Upper lobe of left lung (tissue), 6 donors: ENCODE results near the gene REC8. TPM values are rescaled to one million over a fixed set of nuclear protein-coding genes. Genes with fewer than 3 reads are reported as not detected.

ENCODE experiments used
- ATAC-seq, 2 donors: fragments of 200-7000 bp; cut with Tn5 transposase; one replicate each; pipeline ENCODE4 v1.9.1; 2022; ENCODE audit warnings: mild to moderate bottlenecking in 2 of 2, moderate library complexity in 2 of 2; ENCODE audit not compliant: low FRiP score in 2 of 2
- DNase-seq, 2 donors: peaks; one replicate each; pipeline ENCODE4 v3.0.0-alpha.2; 2019 to 2020
- H3K27ac ChIP-seq, 4 donors: fragments of 200-600 bp; sonication (generic); one replicate each; pipeline ENCODE4 v1.5.1; 2016 to 2019
- H3K27me3 ChIP-seq, 4 donors: fragments of 200-600 bp; sonication (generic); one replicate each; pipeline ENCODE4 v1.5.1; 2017 to 2019
- H3K36me3 ChIP-seq, 4 donors: fragments of 200-600 bp; sonication (generic); one replicate each; pipeline ENCODE4 v1.5.1; 2016 to 2019
- H3K4me1 ChIP-seq, 4 donors: fragments of 200-600 bp; sonication (generic); one replicate each; pipeline ENCODE4 v1.5.1; 2018 to 2019
- H3K4me3 ChIP-seq, 4 donors: fragments of 200-600 bp; sonication (generic); one replicate each; pipeline ENCODE4 v1.5.1; 2017 to 2019; ENCODE audit warnings: mild to moderate bottlenecking in 2 of 4, moderate library complexity in 1 of 4
- H3K9me3 ChIP-seq, 4 donors: fragments of 200-600 bp; sonication (generic); one replicate each; pipeline ENCODE4 v1.5.1; 2018 to 2019
- EP300 ChIP-seq, 4 donors: sonication (generic); formaldehyde crosslinking; IDR thresholded peaks; one replicate each; pipeline ENCODE4 v1.5.1; 2017; ENCODE audit warnings: antibody characterized with exemption in 4 of 4, control low read depth in 2 of 4
- POLR2A ChIP-seq, 4 donors: fragments of 450-650 bp; IDR thresholded peaks; one replicate each; pipeline ENCODE4 v1.5.1; 2016 to 2017; ENCODE audit warnings: antibody characterized with exemption in 4 of 4, mild to moderate bottlenecking in 2 of 4
- POLR2AphosphoS5 ChIP-seq, 2 donors: sonication (generic); formaldehyde crosslinking; IDR thresholded peaks; one replicate each; pipeline ENCODE4 v1.5.1; 2017; ENCODE audit warnings: antibody characterized with exemption in 2 of 2
- WGBS, 2 donors: methylation state at CpG; one replicate each; pipeline ENCODE4 v1.1.5; 2017 to 2018; 5-methylcytosine and 5-hydroxymethylcytosine counted together
- total RNA-seq, 6 donors: library from RNA; depleted of rRNA in 4 of 6; stranded (reverse); fragments of >200 nt in 4 of 6; gene quantifications; one replicate each; pipeline versions ENCODE4 v1.1.0 to v1.2.1, GENCODE V29; 2016 to 2021
- TF ChIP-seq, protein P1 (sequence below), 6 experiments: fragments of 450-650 bp in 4 of 6; fragments of 200-600 bp in 2 of 6; sonication (generic) in 2 of 6; IDR thresholded peaks; one replicate each; pipeline ENCODE4 v1.5.1; 2016 to 2019; ENCODE audit warnings: antibody characterized with exemption in 6 of 6
- donor health status: DM: no; HTN: no; CAD: no; lungs with moderate emphysema.
- donor health status: DM: no; HTN: yes; CAD: no; lungs with severe emphysema.

Gene REC8
- total RNA-seq, 6 donors from 2014 or later, result 16.0 to 76.5 (median 29.4) TPM

DNA sequence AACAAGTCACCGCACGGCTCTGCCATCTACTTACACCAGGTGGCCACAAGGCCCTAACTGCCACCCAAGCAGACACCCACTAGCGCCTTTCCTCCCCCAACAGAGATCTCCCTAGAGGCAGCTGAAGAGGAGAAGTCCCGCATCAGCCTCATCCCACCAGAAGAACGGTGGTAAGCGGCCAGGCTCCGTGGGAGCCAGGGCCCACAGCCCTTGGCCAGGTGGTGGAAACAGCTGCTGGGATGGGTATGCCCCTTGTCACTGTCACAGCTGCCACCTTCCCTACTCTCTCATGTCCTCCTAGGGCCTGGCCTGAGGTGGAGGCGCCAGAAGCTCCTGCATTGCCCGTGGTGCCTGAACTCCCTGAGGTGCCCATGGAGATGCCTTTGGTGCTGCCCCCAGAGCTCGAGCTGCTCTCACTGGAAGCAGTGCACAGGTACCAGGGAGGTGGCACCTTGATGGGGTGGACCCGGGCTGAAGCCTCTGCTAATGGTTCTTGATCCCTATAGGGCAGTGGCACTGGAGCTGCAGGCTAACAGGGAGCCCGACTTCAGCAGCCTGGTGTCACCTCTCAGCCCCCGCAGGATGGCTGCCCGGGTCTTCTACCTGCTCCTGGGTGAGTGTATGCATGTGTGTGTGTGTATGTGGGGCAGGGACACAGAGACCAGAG is 7.5 kb downstream of the REC8 start:
- Histone ChIP-seq H3K27ac (no peak overlapping the region), H3K4me3 (no peak overlapping the region), H3K27me3 (no peaks in the 10 kb centered on the region), H3K9me3 (no peaks in the 10 kb centered on the region), H3K36me3 (peaks cover 14 to 95% (median 88%) of the 10 kb centered on the region in 4 donors), H3K4me1 (no peaks in the 10 kb centered on the region)
- WGBS, 2 donors, result 90 to 91% methylated on average over 6 to 13 of the region's 14 CpGs
- ATAC-seq (no peak), DNase-seq (no peak)
- TF ChIP-seq EP300 (IDR thresholded peaks at IDR 0.05) (no peak), POLR2A (IDR thresholded peaks at IDR 0.05) (no peak), POLR2AphosphoS5 (IDR thresholded peaks at IDR 0.05) (no peak)
- TF ChIP-seq, protein P1, sequence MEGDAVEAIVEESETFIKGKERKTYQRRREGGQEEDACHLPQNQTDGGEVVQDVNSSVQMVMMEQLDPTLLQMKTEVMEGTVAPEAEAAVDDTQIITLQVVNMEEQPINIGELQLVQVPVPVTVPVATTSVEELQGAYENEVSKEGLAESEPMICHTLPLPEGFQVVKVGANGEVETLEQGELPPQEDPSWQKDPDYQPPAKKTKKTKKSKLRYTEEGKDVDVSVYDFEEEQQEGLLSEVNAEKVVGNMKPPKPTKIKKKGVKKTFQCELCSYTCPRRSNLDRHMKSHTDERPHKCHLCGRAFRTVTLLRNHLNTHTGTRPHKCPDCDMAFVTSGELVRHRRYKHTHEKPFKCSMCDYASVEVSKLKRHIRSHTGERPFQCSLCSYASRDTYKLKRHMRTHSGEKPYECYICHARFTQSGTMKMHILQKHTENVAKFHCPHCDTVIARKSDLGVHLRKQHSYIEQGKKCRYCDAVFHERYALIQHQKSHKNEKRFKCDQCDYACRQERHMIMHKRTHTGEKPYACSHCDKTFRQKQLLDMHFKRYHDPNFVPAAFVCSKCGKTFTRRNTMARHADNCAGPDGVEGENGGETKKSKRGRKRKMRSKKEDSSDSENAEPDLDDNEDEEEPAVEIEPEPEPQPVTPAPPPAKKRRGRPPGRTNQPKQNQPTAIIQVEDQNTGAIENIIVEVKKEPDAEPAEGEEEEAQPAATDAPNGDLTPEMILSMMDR (IDR thresholded peaks at IDR 0.05), result no peak

DNA sequence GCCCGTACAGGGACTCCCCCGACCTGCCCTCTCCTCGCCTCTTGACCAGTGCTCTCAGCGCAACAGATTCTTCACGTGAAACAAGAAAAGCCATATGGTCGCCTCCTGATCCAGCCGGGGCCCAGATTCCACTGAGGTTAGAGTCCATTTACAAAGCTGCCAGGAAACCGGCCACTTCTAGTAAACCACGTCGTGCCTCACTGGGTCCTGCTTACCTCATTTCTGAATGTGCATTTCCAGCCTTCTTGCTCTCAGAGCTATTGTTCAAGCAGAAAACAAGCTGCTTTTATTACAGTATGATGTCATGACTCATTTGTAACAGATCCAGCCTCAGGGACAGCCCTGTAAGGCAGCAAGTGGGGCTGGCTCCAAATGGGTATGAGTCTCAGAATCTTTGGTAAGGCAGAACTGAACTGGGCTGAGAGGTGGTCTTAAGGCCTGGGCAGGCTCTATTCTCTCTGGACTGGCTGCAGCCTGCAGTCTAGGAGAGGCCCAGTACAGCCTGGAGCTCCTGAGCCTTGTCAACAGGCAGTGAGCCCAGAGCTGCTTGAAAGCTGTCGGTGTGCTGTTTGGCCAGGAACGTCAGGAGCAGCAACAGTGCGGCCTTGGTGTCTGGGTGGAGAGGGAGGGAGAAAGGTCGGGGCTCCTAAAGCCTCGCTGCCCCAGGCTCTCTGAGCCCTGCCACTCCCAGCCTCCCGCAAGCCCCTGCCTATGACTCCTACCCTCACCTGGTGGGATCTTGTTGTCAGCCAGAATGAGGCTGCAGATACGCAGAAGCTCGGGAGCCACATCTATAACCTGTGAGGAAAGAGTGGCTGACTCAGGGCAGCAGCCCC is 8.3 kb downstream of the REC8 start:
- TF ChIP-seq EP300 (IDR thresholded peaks at IDR 0.05) (no peak), POLR2A (IDR thresholded peaks at IDR 0.05) (no peak), POLR2AphosphoS5 (IDR thresholded peaks at IDR 0.05) (no peak)
- TF ChIP-seq, protein P1 (IDR thresholded peaks at IDR 0.05), result no peak
- H3K4me3 ChIP-seq, result no peak overlapping the region
- DNase-seq, result no peak
- no peaks in the 10 kb centered on the region for H3K27me3 ChIP-seq
- no peaks in the 10 kb centered on the region for H3K9me3 ChIP-seq
- peaks cover 14 to 98% (median 91%) of the 10 kb centered on the region in 4 donors for H3K36me3 ChIP-seq
- H3K27ac ChIP-seq, result no peak overlapping the region
- H3K4me1 ChIP-seq, result no peaks in the 10 kb centered on the region
- ATAC-seq, result peak in 1 of 2 donors; percentile 44
- 89 to 90% methylated on average over 17 to 18 of the region's 18 CpGs for WGBS, 2 donors

DNA sequence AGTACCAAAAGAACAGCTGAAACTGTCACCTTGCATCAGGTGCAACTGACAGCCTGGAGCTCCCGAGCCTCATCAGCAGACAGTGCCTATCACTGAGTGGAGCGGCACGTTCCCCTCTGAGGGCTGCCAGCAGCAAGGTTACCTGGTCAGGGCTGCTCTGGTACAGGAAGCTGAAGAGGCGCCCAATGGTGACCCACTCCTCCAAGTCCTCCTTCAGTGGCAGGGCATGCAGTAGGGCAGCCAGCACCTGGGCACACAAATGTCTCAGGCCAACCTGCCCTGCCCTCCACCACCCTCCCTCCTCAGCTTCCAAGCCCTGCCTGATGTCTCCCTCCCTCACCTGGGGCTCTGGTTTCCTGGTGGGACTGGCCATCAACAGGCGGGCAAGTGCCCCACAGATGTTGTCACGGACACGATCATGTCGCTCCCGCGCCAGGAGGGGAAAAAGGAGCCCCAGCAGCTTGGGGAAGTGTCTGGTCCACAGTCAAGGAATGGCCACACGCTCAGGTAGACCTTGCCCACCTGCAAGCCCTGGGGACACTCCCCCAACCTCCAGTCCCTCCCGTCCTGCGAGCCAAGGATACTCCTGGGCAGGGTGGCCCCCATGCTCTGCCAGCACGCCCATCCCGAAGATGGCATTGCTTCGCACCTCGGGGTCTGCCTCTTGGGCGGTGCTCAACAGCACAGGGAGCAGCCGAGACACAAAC is 9.6 kb downstream of the REC8 start:
- H3K9me3 ChIP-seq, result no peaks in the 10 kb centered on the region
- no peak overlapping the region for H3K4me3 ChIP-seq
- no peaks in the 10 kb centered on the region for H3K27me3 ChIP-seq
- H3K27ac ChIP-seq, result no peak overlapping the region
- peaks cover 14 to 99% (median 94%) of the 10 kb centered on the region in 4 donors for H3K36me3 ChIP-seq
- DNase-seq (peak in 1 of 2 donors; percentile 62), ATAC-seq (no peak)
- no peaks in the 10 kb centered on the region for H3K4me1 ChIP-seq
- WGBS, 2 donors, result 89 to 91% methylated on average over 7 to 18 of the region's 19 CpGs
- no peak for TF ChIP-seq POLR2AphosphoS5 (IDR thresholded peaks at IDR 0.05)
- TF ChIP-seq, protein P1 (IDR thresholded peaks at IDR 0.05), result no peak
- TF ChIP-seq EP300 (IDR thresholded peaks at IDR 0.05), result no peak
- TF ChIP-seq POLR2A (IDR thresholded peaks at IDR 0.05), result no peak

DNA sequence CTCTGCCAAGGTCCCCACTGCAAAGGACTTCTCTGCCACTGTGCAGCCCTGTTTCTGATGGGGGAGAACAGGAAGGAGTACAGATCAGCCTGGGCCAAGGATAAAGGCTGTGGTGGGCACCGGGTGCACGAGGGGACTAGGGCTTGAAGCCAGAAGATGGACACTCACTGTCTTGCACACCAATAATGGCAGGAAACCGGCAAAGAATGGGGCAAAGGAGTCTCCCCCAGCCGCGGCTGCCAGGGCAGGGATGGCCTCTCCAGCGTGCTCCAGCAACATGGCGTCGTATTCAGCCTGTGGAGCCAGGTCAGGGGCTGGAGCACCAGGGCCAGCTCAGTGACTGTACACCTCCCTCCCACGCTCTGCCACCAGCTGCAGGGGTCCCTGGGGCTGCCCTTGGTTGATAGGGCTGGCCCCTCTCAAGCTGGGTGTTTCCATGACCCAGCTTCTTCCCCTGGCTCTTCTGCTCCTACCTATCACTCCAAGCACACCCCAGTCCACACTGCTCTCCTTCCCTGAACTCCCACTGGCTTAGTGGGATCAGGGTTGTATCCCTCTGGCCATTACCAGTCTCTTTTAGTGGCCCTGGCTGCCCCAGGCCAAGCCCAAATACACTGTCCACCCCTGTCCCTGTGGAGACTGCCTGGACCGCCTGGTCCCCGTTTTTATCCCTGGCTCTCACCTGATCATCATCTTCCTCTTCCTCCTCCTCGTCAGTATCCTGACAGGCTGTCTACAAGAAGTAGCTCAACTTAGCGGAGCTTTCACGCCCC is 10.4 kb downstream of the REC8 start:
- ATAC-seq (no peak), DNase-seq (peak in 1 of 2 donors; percentile 59)
- no peak for TF ChIP-seq EP300 (IDR thresholded peaks at IDR 0.05)
- TF ChIP-seq, protein P1 (IDR thresholded peaks at IDR 0.05), result no peak
- no peak for TF ChIP-seq POLR2AphosphoS5 (IDR thresholded peaks at IDR 0.05)
- no peak for TF ChIP-seq POLR2A (IDR thresholded peaks at IDR 0.05)
- 80 to 92% methylated on average over 10 to 14 of the region's 14 CpGs for WGBS, 2 donors
- peaks cover 14 to 97% (median 89%) of the 10 kb centered on the region in 4 donors for H3K36me3 ChIP-seq
- H3K4me3 ChIP-seq, result no peak overlapping the region
- no peak overlapping the region for H3K27ac ChIP-seq
- peaks cover 0 to 2% (median under 1%) of the 10 kb centered on the region in 4 donors for H3K4me1 ChIP-seq
- no peaks in the 10 kb centered on the region for H3K9me3 ChIP-seq
- H3K27me3 ChIP-seq, result no peaks in the 10 kb centered on the region
